ENCODE measurements around the gene TLX2. TPM values are rescaled to one million over a fixed set of nuclear protein-coding genes. Genes with fewer than 3 reads are reported as not detected.

Gene TLX2
- polyA plus RNA-seq, 2 of the 4 experiments (the other 2 are of a cell fraction) = 0.05 to 0.37 TPM

DNA sequence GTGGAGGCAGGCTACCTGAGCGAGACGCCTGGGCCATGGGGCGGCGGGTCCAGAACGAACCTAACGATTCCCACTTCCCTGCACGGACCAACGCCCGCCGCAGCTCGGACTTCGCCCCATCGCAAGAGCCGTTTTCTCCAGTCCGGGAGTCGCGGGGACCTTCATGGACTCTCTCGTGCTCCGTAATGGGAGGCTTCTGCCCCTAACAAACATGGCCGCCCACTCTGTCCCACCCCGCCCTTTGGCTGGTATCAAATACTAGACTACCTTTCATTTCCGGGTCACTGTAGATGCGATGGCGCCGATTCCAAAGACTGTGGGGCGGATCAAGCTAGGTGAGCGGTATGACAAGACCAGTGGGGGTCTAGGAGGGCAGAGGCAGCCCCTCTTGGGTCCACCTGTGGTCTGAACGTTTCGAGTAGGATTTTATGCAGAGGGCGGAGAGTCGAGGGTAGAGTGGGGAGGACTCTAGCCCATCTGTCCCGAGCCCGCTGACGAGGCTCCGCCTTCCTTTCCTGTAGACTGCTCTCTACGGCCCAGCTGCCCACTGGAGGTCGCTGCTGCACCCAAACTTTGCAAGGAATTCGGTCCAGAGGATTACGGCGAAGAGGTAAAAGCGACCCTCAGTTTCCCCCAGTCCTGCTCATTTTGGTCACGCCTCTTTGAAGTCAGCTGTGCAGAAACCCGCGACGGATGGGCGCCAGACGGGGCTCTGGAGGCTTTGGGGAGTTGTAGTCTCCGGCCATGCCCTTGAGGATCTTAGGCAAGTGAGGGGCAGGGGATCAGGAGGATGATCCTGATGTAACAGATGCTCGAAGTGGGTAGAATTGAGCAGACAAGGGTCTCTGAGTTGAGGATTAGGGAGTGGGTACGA is 31.2 kb upstream of the TLX2 start, which contains the start of the genes CCDC142 and TTC31:
CCDC142 (minus strand) TSS at position 198 of the 874 bp plus-strand sequence; CDS start at position 37, 161 bp downstream.
TTC31 (plus strand) TSS at position 281 of the 874 bp plus-strand sequence; CDS start at position 296, 15 bp downstream.
- ChIA-PET POLR2A (interaction anchor here (0.8 to 3.1 kb wide), 16 partner anchors 10 to 108 kb away, joined by 3 to 28 read pairs (median 5); partner anchors contain the start of genes AUP1, HTRA2, INO80B and MOGS), CTCF (interaction anchor here (0.7 to 13.8 kb wide), 31 partner anchors 10 to 394 kb away, joined by 3 to 184 read pairs (median 7); partner anchors contain the start of genes AUP1, DQX1, HTRA2 and INO80B)
- no peak for FAIRE-seq
- Histone ChIP-seq H3K4me2 (peak within 1 kb of the TSS; percentile 96), H3K27ac (peak within 1 kb of the TSS; percentile 85 to 97), H3K4me1 (peaks cover 20% of the 10 kb centered on the region), H3K9me3 (no peaks in the 10 kb centered on the region), H3K4me3 (peak within 1 kb of the TSS; percentile 70)
- WGBS (ENCODE audit: missing lambda C conversion rate) = under 1% methylated on average over 50 of the region's 50 CpGs
- peak; percentile 95 to 97 for DNase-seq (ENCODE audit: low read depth in 1 of 2, low spot score in 1 of 2)
- ATAC-seq = peak; percentile 96 to 97
- TF ChIP-seq FOSB (CRISPR knock-in tag; IDR thresholded peaks at IDR 0.05) (no peak), FOSL2 (IDR thresholded peaks at IDR 0.05) (no peak), FOSL2 (CRISPR knock-in tag; IDR thresholded peaks at IDR 0.05) (no peak), ZC3H11A (IDR thresholded peaks at IDR 0.05) (no peak), HDAC2 (IDR thresholded peaks at IDR 0.05) (peak; percentile 94; the same call in 1 of the 2 replicates), CBX2 (IDR thresholded peaks at IDR 0.05; ENCODE audit: borderline replicate concordance, low read depth) (no peak), POLR2A (IDR thresholded peaks at IDR 0.05; ENCODE audit: low read length) (peak; percentile 49), HEYL (CRISPR knock-in tag; IDR thresholded peaks at IDR 0.05) (no peak), ZFP36 (IDR thresholded peaks at IDR 0.05; ENCODE audit: borderline replicate concordance, partially characterized antibody) (no peak), CHD2 (IDR thresholded peaks at IDR 0.05; ENCODE audit: low read length, partially characterized antibody) (no peak), RFX5 (IDR thresholded peaks at IDR 0.05) (no peak), EP300 (IDR thresholded peaks at IDR 0.05) (no peak), NR3C1 (IDR thresholded peaks at IDR 0.05) (no peak), SREBF2 (IDR thresholded peaks at IDR 0.05) (no peak), FOXS1 (CRISPR knock-in tag; IDR thresholded peaks at IDR 0.05) (no peak), HOXB13 (CRISPR knock-in tag; IDR thresholded peaks at IDR 0.05; ENCODE audit: low read depth) (no peak), CHD4 (IDR thresholded peaks at IDR 0.05; ENCODE audit: borderline replicate concordance) (no peak), TFCP2L1 (CRISPR knock-in tag; IDR thresholded peaks at IDR 0.05) (no peak), RCOR1 (IDR thresholded peaks at IDR 0.05; ENCODE audit: low read depth, low read length) (no peak), JUNB (IDR thresholded peaks at IDR 0.05) (no peak), ZSCAN20 (CRISPR knock-in tag; IDR thresholded peaks at IDR 0.05) (no peak), BHLHE40 (IDR thresholded peaks at IDR 0.05; ENCODE audit: low read depth, low read length) (no peak), NFE2L2 (conservative IDR thresholded peaks at IDR 0.05; ENCODE audit: low read length) (no peak), RNF2 (IDR thresholded peaks at IDR 0.05; ENCODE audit: borderline replicate concordance, low read depth) (no peak), HOXB5 (CRISPR knock-in tag; IDR thresholded peaks at IDR 0.05) (0 out of 2 replicates have a peak, but pooled peaks have one; percentile 38), EHF (CRISPR knock-in tag; IDR thresholded peaks at IDR 0.05) (no peak), CEBPB (IDR thresholded peaks at IDR 0.05) (0 out of 4 replicates have a peak, but pooled peaks of 1 of the 2 experiments have one; percentile 4), ESRRA (IDR thresholded peaks at IDR 0.05; ENCODE audit: borderline replicate concordance, low read length) (no peak), HOXA7 (CRISPR knock-in tag; IDR thresholded peaks at IDR 0.05) (no peak)
- TF ChIP-seq, protein P1, sequence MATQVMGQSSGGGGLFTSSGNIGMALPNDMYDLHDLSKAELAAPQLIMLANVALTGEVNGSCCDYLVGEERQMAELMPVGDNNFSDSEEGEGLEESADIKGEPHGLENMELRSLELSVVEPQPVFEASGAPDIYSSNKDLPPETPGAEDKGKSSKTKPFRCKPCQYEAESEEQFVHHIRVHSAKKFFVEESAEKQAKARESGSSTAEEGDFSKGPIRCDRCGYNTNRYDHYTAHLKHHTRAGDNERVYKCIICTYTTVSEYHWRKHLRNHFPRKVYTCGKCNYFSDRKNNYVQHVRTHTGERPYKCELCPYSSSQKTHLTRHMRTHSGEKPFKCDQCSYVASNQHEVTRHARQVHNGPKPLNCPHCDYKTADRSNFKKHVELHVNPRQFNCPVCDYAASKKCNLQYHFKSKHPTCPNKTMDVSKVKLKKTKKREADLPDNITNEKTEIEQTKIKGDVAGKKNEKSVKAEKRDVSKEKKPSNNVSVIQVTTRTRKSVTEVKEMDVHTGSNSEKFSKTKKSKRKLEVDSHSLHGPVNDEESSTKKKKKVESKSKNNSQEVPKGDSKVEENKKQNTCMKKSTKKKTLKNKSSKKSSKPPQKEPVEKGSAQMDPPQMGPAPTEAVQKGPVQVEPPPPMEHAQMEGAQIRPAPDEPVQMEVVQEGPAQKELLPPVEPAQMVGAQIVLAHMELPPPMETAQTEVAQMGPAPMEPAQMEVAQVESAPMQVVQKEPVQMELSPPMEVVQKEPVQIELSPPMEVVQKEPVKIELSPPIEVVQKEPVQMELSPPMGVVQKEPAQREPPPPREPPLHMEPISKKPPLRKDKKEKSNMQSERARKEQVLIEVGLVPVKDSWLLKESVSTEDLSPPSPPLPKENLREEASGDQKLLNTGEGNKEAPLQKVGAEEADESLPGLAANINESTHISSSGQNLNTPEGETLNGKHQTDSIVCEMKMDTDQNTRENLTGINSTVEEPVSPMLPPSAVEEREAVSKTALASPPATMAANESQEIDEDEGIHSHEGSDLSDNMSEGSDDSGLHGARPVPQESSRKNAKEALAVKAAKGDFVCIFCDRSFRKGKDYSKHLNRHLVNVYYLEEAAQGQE (IDR thresholded peaks at IDR 0.05) = no peak; the same call in 1 of the 2 replicates
- TF ChIP-seq, protein P2, sequence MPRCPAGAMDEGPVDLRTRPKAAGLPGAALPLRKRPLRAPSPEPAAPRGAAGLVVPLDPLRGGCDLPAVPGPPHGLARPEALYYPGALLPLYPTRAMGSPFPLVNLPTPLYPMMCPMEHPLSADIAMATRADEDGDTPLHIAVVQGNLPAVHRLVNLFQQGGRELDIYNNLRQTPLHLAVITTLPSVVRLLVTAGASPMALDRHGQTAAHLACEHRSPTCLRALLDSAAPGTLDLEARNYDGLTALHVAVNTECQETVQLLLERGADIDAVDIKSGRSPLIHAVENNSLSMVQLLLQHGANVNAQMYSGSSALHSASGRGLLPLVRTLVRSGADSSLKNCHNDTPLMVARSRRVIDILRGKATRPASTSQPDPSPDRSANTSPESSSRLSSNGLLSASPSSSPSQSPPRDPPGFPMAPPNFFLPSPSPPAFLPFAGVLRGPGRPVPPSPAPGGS (IDR thresholded peaks at IDR 0.05) = peak; percentile 77; the same call in 2 of the 3 replicates
- TF ChIP-seq, protein P3, sequence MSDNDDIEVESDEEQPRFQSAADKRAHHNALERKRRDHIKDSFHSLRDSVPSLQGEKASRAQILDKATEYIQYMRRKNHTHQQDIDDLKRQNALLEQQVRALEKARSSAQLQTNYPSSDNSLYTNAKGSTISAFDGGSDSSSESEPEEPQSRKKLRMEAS (IDR thresholded peaks at IDR 0.05) = peak; percentile 89
- TF ChIP-seq, protein P4, sequence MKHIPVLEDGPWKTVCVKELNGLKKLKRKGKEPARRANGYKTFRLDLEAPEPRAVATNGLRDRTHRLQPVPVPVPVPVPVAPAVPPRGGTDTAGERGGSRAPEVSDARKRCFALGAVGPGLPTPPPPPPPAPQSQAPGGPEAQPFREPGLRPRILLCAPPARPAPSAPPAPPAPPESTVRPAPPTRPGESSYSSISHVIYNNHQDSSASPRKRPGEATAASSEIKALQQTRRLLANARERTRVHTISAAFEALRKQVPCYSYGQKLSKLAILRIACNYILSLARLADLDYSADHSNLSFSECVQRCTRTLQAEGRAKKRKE (CRISPR knock-in tag; IDR thresholded peaks at IDR 0.05; ENCODE audit: low read depth) = no peak
- TF ChIP-seq, protein P5, sequence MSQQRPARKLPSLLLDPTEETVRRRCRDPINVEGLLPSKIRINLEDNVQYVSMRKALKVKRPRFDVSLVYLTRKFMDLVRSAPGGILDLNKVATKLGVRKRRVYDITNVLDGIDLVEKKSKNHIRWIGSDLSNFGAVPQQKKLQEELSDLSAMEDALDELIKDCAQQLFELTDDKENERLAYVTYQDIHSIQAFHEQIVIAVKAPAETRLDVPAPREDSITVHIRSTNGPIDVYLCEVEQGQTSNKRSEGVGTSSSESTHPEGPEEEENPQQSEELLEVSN (IDR thresholded peaks at IDR 0.05; ENCODE audit: borderline replicate concordance, low read depth) = no peak; the same call in 1 of the 2 replicates
- TF ChIP-seq, protein P6, sequence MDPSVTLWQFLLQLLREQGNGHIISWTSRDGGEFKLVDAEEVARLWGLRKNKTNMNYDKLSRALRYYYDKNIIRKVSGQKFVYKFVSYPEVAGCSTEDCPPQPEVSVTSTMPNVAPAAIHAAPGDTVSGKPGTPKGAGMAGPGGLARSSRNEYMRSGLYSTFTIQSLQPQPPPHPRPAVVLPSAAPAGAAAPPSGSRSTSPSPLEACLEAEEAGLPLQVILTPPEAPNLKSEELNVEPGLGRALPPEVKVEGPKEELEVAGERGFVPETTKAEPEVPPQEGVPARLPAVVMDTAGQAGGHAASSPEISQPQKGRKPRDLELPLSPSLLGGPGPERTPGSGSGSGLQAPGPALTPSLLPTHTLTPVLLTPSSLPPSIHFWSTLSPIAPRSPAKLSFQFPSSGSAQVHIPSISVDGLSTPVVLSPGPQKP (IDR thresholded peaks at IDR 0.05; ENCODE audit: low read depth, low read length) = no peak

Measured in A549 (cell line).